ENCODE measurements around the gene CYP2W1.

Gene CYP2W1

GRCh38 chr7:1016577-1017531 lies 33.9 kb downstream of the CYP2W1 start:
- Histone ChIP-seq H3K36me3 (ENCODE audit: control insufficient read depth, insufficient read depth, low read length) (no peaks in the 10 kb centered on the region), H3K4me3 (ENCODE audit: low read length) (no peak overlapping the region), H3K9ac (ENCODE audit: low read length) (no peak overlapping the region), H3K27ac (ENCODE audit: low read depth, low read length) (no peak overlapping the region), H3K27me3 (ENCODE audit: control insufficient read depth, insufficient read depth, low read length) (no peaks in the 10 kb centered on the region), H3K4me1 (ENCODE audit: control insufficient read depth, insufficient read depth, low read length) (no peaks in the 10 kb centered on the region)

DNA sequence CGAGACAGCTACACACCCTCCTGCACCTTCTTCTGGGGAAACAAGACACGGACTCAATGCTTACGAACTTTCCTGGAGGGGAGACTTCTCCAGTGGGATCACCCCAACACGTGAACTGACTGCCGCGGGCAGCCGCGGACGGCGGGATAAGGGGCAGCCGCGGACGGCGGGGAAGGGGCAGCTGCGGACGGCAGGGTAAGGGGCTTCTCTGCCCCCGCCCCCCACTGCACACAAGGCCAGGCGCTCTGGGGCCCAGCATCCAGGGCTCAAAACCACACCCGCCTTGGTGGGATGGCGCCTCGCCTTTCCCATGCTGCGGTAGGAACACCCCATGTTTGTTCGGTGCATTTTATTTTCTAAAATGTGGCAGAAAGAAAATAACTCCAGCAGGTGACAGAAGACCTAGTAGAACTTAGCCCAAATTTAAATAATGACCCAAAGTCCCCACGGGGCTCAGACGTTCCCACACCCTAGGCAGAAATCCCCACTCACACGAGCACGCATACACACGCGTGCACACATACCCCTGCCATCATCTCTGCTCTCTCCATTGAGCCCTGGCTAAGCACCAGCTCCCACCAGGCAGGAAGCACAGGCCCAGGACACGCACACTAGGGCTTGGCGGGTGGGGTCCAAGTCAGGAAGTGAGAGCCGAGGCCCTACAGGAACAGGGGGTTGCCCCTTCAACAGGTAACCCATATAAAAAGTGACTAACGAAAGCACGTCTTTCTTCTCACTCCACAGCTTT lies 34.8 kb downstream of the CYP2W1 start:
- Histone ChIP-seq H3K36me3 (ENCODE audit: control insufficient read depth, insufficient read depth, low read length) (no peaks in the 10 kb centered on the region), H3K9ac (ENCODE audit: low read length) (no peak overlapping the region), H3K4me3 (ENCODE audit: low read length) (no peak overlapping the region), H3K27ac (ENCODE audit: low read depth, low read length) (no peak overlapping the region), H3K4me1 (ENCODE audit: control insufficient read depth, insufficient read depth, low read length) (no peaks in the 10 kb centered on the region), H3K27me3 (ENCODE audit: control insufficient read depth, insufficient read depth, low read length) (no peaks in the 10 kb centered on the region)

DNA sequence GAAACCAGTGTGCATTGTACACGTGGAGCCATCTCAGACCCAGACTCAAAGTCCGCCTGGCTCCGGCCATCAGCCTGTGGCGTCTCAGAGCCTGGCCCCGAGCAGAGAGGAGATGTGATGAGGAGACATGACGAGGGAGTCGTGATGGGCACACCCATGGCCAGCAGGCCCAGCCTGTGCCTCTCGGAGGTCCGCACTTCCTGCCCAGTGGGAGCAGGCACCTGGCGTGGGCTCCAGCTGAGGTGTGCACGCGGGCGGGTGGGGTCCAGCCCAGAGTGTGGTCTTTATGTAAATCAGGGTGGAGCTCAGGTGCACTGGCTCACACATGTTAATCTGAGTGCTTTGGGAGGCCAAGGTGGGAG lies 35.3 kb downstream of the CYP2W1 start:
- H3K4me3 ChIP-seq (ENCODE audit: low read length) = no peak overlapping the region
- H3K27me3 ChIP-seq (ENCODE audit: control insufficient read depth, insufficient read depth, low read length) = no peaks in the 10 kb centered on the region
- no peak overlapping the region for H3K27ac ChIP-seq (ENCODE audit: low read depth, low read length)
- no peaks in the 10 kb centered on the region for H3K36me3 ChIP-seq (ENCODE audit: control insufficient read depth, insufficient read depth, low read length)
- no peak overlapping the region for H3K9ac ChIP-seq (ENCODE audit: low read length)
- no peaks in the 10 kb centered on the region for H3K4me1 ChIP-seq (ENCODE audit: control insufficient read depth, insufficient read depth, low read length)

GRCh38 chr7:1019255-1019785 lies 36.3 kb downstream of the CYP2W1 start:
- no peaks in the 10 kb centered on the region for H3K36me3 ChIP-seq (ENCODE audit: control insufficient read depth, insufficient read depth, low read length)
- no peak overlapping the region for H3K9ac ChIP-seq (ENCODE audit: low read length)
- no peaks in the 10 kb centered on the region for H3K27me3 ChIP-seq (ENCODE audit: control insufficient read depth, insufficient read depth, low read length)
- H3K27ac ChIP-seq (ENCODE audit: low read depth, low read length) = no peak overlapping the region
- no peak overlapping the region for H3K4me3 ChIP-seq (ENCODE audit: low read length)
- H3K4me1 ChIP-seq (ENCODE audit: control insufficient read depth, insufficient read depth, low read length) = no peaks in the 10 kb centered on the region

DNA sequence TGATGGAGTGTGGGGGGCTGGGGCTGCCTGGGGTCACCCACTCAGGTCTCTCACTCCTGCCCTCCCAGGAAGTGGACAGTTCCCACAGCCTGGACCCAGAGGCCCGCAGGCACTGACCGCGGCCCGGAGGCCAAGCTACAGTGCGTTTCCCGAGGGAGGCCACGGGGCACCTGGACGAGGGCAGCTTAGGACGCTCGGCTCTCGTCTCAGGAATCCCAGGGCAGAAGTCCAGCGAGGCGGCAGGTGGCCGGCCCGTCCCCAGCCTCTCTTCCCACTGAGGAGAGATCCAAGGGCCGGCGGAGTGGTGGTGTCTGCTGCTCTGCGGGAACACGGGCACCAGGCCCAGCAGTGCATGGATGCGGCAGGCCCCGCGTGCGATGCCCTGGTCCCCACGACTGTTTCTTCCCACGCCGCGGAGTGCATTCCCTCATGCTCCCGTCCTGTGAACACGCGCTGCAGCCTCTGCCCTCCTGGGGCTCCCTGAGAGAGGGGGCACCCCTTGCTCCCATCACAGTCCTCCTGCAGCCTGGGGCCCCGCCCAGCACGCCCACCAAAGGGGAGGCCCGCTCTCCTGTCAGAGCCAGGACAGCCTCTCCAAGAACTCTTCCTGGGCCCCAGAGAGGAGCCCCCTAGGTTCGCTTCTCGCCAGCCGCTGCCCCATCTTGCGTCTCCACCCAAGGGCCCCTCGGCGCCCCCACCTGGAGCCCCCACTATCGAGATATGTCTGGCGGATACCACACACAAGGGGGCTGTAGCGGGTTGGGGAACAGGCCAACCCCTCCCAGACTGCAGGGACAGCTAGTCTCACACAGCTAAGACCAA lies 37.0 kb downstream of the CYP2W1 start:
- H3K4me1 ChIP-seq (ENCODE audit: control insufficient read depth, insufficient read depth, low read length) = no peaks in the 10 kb centered on the region
- H3K36me3 ChIP-seq (ENCODE audit: control insufficient read depth, insufficient read depth, low read length) = no peaks in the 10 kb centered on the region
- H3K27ac ChIP-seq (ENCODE audit: low read depth, low read length) = no peak overlapping the region
- H3K27me3 ChIP-seq (ENCODE audit: control insufficient read depth, insufficient read depth, low read length) = no peaks in the 10 kb centered on the region
- no peak overlapping the region for H3K4me3 ChIP-seq (ENCODE audit: low read length)
- H3K9ac ChIP-seq (ENCODE audit: low read length) = no peak overlapping the region

DNA sequence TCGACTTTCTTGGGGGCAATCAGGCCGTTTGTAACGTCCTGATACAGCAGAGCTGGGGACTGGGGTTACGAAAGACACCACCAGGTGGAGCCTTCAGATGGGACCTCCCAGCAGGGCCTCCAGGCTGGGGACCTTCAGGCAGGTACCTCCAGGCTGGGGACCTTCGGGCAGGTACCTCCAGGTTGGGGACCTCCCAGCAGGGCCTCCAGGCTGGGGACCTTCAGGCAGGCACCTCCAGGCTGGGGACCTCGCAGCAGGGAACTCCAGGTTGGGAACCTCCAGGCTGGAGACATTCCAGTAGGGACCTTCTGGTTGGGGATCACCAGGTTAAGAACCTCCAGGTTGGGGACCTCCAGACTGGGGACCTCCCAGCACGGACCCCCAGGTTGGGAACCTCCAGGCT lies 37.9 kb downstream of the CYP2W1 start:
- Histone ChIP-seq H3K27ac (ENCODE audit: low read depth, low read length) (no peak overlapping the region), H3K4me3 (ENCODE audit: low read length) (no peak overlapping the region), H3K9ac (ENCODE audit: low read length) (no peak overlapping the region), H3K4me1 (ENCODE audit: control insufficient read depth, insufficient read depth, low read length) (no peaks in the 10 kb centered on the region), H3K27me3 (ENCODE audit: control insufficient read depth, insufficient read depth, low read length) (no peaks in the 10 kb centered on the region), H3K36me3 (ENCODE audit: control insufficient read depth, insufficient read depth, low read length) (no peaks in the 10 kb centered on the region)

- Histone ChIP-seq H3K27ac (ENCODE audit: low read depth, low read length) (no peak overlapping the region), H3K4me1 (ENCODE audit: control insufficient read depth, insufficient read depth, low read length) (no peaks in the 10 kb centered on the region), H3K9ac (ENCODE audit: low read length) (no peak overlapping the region), H3K27me3 (ENCODE audit: control insufficient read depth, insufficient read depth, low read length) (no peaks in the 10 kb centered on the region), H3K4me3 (ENCODE audit: low read length) (no peak overlapping the region), H3K36me3 (ENCODE audit: control insufficient read depth, insufficient read depth, low read length) (no peaks in the 10 kb centered on the region)
Measured at GRCh38 chr7:1021366-1021765, 38.4 kb downstream of the CYP2W1 start.

DNA sequence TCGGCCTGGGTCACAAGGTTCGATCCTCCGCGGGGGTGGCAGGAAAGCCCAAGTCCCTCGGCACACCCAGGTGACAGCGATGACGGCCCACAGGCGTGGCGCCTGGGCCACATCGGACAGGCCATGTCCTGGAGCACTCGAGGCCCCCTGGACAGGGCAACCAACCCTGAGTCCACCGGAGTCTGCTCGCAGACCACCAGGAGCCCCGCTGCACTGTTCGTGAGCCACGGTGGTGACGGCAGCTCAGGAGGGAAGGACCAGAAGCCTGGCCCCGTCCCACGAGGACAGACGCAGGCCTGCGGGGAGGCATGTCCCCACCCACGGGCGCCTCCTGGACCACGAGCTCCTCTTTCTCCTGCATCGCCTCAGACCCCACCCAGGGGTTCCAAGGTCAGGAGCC lies 39.0 kb downstream of the CYP2W1 start:
- H3K4me1 ChIP-seq (ENCODE audit: control insufficient read depth, insufficient read depth, low read length) = peaks cover 5% of the 10 kb centered on the region
- H3K27ac ChIP-seq (ENCODE audit: low read depth, low read length) = no peak overlapping the region
- no peak overlapping the region for H3K9ac ChIP-seq (ENCODE audit: low read length)
- H3K27me3 ChIP-seq (ENCODE audit: control insufficient read depth, insufficient read depth, low read length) = no peaks in the 10 kb centered on the region
- no peak overlapping the region for H3K4me3 ChIP-seq (ENCODE audit: low read length)
- H3K36me3 ChIP-seq (ENCODE audit: control insufficient read depth, insufficient read depth, low read length) = no peaks in the 10 kb centered on the region

- no peaks in the 10 kb centered on the region for H3K27me3 ChIP-seq (ENCODE audit: control insufficient read depth, insufficient read depth, low read length)
- no peak overlapping the region for H3K9ac ChIP-seq (ENCODE audit: low read length)
- H3K4me1 ChIP-seq (ENCODE audit: control insufficient read depth, insufficient read depth, low read length) = peaks cover 7% of the 10 kb centered on the region
- H3K36me3 ChIP-seq (ENCODE audit: control insufficient read depth, insufficient read depth, low read length) = no peaks in the 10 kb centered on the region
- no peak overlapping the region for H3K4me3 ChIP-seq (ENCODE audit: low read length)
- no peak overlapping the region for H3K27ac ChIP-seq (ENCODE audit: low read depth, low read length)
Measured at GRCh38 chr7:1022356-1022755, 39.4 kb downstream of the CYP2W1 start.

DNA sequence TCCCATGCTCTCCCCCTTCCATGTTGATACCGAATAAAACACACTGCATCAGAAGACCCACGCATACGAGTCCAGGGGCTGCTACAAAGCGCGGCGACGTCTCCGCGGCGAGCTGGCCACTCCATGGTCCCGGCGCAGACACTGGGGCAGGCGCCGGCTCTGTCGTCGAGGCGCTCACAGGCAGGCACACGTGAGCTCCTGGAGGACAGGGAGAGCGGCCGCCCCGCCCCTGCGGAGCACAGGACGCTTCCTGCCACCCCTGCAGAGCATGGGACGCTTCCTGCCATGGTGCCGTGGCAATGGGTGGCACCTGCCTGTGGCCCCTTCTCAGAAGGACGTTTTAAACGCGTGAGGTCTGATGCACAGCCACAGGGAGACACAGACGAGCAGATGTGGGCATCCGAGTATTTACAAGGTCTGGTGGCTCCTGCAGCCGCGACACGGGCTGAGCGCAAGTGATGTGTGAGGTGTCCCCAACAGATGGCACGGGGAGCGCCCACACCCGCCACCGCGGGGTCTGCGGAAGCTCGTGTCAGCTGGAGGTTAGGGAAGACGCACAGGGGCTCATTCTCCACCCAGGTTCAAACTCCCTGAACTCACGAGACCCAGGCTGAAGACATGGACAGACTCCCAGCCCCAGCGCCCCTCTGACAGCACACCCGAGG lies 40.0 kb downstream of the CYP2W1 start:
- Histone ChIP-seq H3K27ac (ENCODE audit: low read depth, low read length) (no peak overlapping the region), H3K4me1 (ENCODE audit: control insufficient read depth, insufficient read depth, low read length) (peaks cover 7% of the 10 kb centered on the region), H3K27me3 (ENCODE audit: control insufficient read depth, insufficient read depth, low read length) (no peaks in the 10 kb centered on the region), H3K9ac (ENCODE audit: low read length) (no peak overlapping the region), H3K4me3 (ENCODE audit: low read length) (no peak overlapping the region), H3K36me3 (ENCODE audit: control insufficient read depth, insufficient read depth, low read length) (no peaks in the 10 kb centered on the region)

- H3K4me3 ChIP-seq (ENCODE audit: low read length) = no peak overlapping the region
- no peaks in the 10 kb centered on the region for H3K27me3 ChIP-seq (ENCODE audit: control insufficient read depth, insufficient read depth, low read length)
- H3K36me3 ChIP-seq (ENCODE audit: control insufficient read depth, insufficient read depth, low read length) = no peaks in the 10 kb centered on the region
- H3K27ac ChIP-seq (ENCODE audit: low read depth, low read length) = no peak overlapping the region
- H3K4me1 ChIP-seq (ENCODE audit: control insufficient read depth, insufficient read depth, low read length) = peaks cover 15% of the 10 kb centered on the region
- no peak overlapping the region for H3K9ac ChIP-seq (ENCODE audit: low read length)
Measured at GRCh38 chr7:1024331-1024841, 41.4 kb downstream of the CYP2W1 start.
